NOMO-1 treated with dmso at 0.1 percent for 144 hours (cell line): ENCODE results near the gene SMC3.

Source experiments
- DNase-seq: peaks from one replicate; lab custom pipeline; 2025; ENCODE audit not compliant: unreplicated experiment; lab: John Stamatoyannopoulos, UW

Gene SMC3

DNA sequence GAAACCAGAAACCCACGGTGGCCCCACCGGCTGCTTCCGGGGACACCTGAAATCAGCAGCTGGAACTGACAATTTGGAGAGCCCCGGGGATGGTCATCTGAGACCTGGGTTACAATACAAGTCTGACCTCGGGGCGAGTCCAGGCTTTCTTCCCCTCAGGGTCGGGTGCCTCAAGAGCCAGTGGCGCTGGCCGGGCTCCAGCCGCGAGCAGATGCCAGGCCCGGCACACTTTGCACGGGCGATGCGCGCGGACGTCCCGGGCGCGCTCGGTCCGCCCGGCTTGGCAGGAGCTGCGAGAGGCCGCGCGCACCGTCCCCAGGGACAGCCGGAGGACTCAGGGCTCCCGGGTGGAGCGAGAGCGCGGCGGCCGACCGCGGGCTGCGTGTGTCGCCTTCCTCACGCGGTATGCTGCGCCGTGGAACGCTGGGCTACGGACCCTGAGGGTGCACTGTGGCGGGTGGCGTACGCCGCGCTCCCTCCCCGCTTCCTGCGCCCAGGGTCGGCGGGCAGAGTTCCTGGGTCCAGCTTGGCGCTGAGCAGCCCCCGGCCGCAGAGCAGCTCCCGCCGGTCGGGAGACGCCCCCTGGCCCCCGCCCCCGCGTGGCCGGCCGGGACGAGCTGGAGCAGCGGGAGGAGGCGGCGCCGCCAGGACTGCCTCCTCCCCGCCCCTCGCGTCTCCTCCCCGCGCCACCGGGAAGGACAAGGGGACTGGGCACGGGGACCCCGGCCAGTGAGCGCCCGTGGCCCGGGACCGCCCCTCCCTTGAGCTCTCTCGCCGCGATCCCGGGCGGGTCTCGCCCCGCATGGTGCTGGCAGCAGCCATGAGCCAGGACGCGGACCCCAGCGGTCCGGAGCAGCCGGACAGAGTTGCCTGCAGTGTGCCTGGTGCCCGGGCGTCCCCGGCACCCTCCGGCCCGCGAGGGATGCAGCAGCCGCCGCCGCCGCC, 76.4 kb downstream of the SMC3 start, which contains the start of gene RBM20:
Gene RBM20, plus strand, starts transcription at position 684 of the 945 bp plus-strand sequence. Its CDS starts 119 bp downstream, at position 803.
- DNase-seq, result no peak

DNA sequence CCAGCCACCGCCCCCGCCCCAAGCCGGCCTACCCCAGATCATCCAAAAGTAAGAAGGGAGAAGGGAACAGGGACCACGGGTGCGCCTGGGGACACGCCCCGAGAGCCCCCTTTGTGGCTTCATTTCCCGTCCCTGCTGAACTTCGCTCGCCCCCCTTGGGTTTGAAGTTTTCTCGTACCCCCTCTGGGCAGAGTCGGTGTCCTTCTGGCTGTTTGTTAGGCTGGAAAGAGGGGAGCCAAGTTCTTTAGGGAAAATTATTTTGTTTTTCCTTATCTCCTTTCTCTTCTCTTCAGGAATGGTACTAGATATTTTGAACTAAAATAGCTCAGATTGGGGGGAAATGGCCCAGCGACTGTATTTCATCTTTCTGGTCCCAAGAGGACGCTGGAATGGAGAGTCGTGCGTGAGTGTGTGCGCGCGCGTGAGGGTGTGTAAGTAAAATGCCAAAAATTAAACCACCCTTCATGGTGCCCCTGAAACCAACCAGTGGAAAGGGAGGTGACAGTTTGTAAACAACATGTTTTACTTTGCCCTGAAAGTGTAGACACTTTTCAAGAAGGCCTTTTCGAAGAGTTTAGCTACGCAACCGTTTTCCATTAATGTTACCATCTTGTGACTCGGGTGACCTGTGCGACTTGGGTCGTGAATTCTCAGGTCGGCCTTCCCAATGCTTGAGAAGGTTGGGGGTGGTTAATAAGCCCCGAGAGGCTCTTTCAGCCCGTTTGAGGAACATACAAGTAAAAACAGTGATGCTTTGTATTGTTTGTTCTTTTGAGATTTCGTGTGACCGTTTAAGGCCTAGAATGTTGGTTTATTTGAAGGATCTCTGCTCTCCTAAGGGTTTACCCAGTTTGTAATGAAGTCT, 77.3 kb downstream of the SMC3 start:
- no peak for DNase-seq

DNA sequence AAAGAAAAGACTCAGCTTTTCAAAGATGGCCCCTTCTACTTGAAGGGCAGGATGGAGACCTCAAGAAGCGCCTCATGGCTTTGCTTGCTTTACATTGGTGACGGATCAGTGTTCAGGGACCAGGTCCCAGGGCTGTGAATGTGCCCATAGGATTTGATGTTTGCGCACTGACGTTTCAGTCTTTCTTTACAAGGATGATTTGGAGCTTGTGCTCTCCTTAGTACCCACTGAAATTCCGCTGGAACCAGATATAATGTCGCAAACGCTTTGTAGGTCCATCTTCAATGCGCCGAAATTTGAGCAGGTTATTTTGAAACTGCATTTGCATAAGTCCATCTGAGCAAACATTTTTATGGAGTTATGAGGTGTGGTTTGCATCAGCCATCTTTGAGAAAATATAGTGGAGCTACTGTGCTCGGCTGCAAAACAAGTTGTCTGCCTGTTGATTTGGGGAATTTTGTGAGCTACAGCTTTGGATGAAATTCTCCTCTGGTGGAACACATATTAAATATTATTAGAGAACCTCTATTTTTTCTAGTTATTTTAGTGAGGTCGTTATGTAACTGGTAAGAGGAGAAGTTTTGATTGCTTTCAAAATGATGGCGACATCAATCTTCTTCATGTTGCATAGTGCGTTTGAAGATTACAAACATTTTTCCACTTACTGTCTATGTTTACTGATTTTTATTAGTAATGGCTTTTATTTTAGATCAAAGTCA, 79.1 kb downstream of the SMC3 start:
- no peak for DNase-seq

DNA sequence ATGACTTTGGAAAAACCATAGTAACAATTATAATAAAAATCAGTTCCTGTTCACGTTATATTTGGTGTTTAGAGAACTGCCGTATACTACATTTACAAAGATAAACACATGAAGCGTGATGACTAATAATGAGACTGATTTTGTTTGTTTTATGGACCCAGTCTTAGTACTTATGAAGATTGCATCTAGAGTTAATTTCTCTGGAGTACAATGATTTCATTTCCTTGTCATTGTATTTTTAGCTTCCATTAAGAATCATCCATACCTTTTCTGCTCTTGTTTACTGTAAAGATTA, 79.6 kb downstream of the SMC3 start:
- no peak for DNase-seq

DNA sequence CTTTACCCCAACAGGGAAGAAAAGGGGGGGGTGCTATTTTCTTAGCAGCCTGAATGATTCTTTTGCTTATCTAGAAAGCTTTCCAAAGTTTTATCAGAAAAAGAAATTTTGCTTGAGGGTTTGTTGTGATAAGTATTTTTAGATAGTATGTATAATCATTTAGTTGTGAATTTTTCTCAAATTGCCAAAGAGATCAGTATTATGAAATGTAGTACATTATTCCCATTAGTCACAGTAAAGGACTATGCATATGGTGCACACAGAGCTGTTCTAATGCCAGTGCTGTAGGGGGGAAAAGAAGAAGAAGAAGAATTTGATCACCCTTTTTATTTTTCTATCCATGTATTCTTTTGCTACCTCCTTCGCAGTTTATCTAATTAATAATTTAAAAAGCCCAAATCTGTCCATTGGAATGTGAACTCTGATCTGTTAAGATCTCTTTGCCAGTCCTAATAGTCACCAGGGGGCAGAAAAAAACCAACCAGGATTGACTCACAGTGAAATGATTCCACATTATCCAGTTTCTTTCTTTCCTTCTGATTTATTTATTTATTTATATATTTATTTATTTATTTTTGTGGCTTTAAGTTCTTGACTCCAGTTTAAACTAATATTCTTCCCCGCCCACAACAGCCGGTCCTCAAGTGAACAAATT, 81.3 kb downstream of the SMC3 start:
- no peak for DNase-seq

DNA sequence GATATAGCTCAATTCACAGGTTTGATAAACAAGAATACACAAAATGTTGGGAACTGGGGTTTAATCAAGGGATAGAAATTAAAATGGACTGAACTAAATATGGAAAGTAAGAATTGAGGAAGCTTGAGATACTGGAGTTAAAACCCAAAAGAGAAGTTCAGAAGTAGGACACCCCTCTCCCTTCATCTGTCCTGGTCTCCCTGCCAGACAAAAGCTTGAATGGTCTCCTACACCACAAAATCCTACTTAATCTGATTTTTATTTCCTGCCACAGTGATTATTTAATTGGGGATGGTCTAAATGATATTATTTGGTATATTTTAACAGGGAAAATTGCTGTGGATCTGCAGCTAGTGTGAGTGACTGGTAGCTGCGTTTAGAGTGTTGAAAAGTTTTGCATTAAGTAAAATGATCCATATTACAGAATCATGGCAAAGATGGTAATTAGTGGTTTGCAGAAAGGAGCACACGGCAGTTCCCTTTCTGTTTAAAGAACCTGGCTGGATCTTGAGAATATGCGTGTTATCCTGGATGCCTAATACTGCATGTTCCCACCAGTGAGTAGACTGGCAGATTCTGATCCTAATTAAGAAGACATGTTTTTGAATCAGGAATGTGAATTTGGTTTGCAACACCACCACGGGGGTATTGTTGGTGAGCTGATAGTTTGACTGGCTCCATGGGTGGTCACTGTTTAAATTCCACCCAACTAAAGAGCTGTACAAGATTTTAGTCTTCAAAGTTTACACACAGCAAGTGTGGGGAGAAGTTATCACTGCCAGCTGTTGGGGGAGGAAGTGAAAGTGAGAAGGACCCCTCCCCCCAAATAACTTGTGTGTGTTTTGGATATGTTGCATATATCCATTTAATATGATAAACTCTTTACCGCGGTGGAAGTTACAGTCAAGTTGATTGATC, 82.1 kb downstream of the SMC3 start:
- no peak for DNase-seq

DNA sequence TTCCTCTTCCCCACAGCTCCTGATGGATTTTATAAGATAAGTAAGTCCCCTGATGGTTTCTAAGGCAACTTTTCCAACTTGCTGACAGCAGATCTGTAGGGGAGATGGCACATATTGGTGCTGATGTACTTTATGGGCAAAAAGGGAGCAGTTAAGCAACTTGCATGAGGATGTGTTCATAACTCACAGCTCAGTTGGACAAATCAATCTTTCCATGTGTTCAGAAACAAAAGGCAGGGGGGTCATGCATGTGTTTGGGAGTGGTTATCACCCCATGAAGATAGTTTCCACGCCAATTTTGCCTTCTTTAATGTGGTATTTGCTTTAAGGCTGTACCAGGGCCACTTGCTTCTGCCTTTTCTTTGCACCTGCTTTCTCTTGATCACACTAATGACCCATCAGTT, 82.8 kb downstream of the SMC3 start:
- no peak for DNase-seq

DNA sequence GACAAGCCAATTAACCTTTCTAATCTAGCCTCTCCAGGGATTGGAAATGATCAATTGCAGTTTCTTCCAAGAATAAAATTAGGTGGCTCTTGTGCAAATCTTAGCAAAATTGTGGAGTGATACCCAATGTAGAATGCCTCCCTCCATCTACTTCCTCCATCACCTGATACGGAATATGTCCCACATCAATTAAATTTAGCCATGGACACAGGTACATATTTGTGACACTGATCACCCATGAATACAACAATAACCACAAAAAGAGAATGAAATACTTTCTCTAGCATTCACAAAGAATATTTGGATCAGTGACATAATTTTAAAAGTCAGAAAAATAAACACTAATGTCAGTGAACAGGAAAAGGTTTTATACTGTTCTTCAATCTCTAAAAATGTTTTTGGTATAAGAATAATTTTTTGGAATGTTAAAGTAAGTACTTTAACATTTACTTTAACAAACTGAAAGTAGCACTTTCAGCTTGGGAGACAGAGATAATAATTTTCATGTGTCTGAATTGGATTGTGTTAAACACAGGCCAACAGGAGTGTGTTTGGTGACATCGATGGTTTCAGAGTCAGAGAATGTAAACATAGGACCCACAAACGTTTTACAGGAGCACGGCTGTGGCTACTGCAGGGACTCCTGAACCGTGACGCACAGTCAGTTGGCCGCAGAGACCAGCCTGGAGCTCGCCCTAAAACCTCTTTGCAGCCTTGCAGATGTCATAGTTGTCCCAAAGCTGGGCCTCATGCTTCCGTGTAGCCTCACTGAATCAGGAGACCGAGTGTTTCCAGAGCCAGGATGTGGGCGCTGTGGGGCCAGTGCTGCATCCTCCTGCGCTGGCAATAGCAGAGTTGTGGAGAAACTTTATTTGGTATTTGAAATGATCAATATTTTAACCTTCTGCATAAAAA, 83.8 kb downstream of the SMC3 start:
- no peak for DNase-seq

DNA sequence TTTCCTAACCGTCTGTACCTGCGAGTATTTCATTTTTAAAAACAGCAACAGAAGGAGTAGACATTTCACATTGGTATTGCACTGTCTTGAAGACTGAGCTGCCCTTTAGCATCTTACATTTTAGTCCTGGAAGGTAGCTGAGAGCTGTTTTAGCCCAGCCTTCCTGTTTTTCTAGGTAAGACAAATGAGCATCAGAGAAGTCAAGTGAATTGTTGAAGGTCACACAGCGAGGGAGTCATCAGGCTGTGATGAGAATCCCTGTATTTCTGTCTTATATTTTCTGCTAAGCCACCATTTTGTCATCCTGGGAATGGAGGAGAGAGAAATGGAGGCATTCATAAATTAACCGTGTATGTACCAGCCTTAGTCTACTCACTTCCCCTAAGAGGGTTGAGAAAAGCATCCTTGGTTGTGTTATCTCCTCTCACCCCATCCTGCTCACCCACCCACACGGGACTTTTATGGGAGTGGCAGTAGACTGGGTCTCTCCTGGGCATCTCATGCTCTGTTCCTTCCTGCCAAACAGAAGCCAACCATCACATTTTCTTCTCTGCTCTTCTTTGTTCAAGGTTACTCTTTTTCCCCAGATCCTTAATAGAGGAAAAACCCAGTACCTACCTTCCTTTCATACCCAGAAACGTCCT, 85.1 kb downstream of the SMC3 start:
- no peak for DNase-seq
